ENCODE results near the gene FYTTD1.

Gene FYTTD1

DNA sequence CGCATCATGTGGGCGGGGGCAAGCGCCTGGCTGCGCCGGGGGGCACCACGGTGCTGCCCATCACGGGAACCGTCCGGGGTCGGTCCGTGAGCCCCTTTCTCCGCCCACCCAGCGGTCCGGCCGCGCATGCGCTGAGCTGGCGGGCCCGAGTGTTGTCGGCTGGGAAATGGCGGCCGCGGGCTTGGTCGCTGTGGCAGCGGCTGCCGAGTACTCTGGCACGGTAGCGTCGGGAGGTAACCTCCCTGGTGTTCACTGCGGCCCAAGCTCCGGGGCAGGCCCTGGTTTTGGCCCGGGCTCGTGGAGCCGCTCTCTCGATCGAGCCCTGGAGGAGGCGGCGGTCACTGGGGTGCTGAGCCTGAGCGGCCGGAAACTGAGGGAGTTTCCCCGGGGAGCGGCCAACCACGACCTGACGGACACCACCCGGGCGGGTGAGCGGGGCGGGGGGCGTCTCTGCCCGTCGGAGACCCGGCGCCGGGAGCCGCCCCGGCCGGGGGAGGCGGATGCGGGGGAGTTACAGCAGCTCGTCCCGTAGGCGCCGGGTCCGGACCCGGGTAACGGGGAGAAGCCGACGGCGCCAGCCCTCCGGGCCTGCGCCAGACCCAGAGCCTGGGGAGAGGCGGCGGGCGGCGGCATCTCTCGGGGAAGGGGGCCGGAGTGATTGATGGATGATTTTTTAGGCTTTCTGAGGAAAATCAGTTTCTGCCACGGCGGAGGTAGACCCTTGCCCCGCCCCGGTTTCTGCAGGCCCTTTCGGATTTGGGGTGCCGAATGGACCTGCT, 41.6 kb downstream of the FYTTD1 start, which contains the start of gene LRCH3:
Gene LRCH3, plus strand, starts transcription at position 142 of the 779 bp plus-strand sequence. Its CDS starts 25 bp downstream, at position 167.
- FAIRE-seq (peak; percentile 55), DNase-seq (ENCODE audit: insufficient read length, low spot score) (peak; percentile 98)

DNA sequence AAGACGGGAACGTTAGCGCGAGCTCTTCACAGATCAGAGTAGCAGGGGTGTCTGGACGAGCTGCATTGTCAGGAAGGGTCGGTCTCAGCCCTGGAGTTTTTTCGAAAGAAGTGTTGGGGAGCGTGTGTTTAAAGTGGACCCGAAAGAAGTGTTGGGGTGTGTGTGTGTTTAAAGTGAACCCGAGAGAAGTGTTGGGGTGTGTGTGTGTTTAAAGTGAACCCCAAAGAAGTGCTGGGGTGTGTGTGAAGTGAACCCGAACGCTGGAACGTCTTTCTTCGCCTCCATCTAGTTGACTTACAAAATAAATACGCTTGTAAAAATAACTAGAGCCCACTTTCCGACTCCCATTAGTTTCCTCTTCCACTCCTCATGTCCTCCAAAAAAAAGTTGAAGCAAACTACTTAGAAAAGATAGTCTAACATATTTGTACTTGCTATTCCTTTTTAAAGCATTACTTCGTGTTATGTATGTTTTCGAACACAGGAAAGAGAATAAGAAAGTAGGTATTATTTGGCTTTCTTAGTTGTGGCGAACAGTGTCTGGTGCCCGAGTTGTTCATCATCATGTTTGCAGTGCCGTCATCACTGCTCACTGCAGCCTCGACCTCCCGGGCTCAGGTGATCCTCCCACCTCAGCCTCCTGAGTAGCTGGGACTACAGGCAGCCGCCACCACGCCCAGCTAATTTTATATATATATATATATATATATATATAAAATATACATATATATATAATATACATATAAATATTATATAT, 42.4 kb downstream of the FYTTD1 start:
- FAIRE-seq (no peak), DNase-seq (ENCODE audit: insufficient read length, low spot score) (peak; percentile 31)

DNA sequence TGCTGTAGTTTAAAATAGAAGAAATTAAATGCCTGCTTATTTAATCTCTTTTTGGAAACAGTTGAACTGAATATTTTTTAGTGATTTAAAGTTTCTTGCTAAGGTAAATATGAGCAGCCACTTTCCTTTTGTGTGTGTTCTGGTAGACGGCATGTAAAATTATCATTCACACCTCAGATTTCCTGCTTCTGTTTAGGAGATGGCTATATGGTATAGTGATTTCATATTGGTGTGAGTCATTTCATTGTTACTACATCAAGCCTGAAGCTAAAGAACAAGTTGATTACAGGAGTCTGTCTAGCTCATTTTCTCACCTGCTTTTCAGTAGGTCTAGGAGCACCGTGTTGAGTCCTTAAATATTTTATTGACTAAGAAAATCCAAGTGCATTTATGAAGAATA, 43.6 kb downstream of the FYTTD1 start:
- DNase-seq (ENCODE audit: insufficient read length, low spot score): peak; percentile 31
- FAIRE-seq: no peak

DNA sequence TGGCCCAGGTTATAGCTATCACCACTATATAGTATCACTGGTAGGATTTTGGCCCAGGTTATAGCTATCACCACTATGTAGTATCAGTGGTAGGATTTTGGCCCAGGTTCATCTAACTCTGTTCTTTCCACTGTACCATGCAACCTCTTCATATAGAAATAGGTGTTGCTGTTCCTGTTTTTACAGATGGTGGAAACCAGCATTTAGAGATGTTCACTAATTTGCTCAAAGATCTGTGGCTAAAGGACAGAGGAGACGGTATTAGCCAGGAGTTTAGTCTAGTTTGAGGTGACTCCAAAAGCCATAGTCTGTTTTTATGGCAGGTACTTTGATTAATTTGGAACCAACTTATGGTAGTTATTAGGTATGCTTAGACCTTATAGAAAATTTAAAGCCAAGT, 44.4 kb downstream of the FYTTD1 start:
- no peak for DNase-seq (ENCODE audit: insufficient read length, low spot score)
- FAIRE-seq: no peak

DNA sequence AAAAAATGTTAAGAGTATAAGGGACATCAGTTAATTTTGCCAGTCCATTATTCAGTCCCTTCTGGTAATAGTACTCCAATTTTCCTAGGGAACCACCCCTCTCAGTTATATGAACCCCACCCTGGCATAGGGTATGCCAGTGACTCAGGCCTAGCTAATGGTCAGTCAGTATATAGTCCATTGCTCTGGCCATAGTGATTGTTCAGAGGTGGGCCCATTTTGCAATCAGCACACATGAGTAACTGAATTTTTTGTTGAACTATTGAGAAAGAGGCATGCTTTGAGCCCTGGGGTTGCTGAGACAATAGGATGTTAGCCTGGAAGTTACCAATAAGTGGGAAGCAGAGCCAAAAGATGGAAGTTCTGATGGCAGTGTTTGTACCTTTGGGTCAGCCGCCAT, 45.5 kb downstream of the FYTTD1 start:
- no peak for DNase-seq (ENCODE audit: insufficient read length, low spot score)

DNA sequence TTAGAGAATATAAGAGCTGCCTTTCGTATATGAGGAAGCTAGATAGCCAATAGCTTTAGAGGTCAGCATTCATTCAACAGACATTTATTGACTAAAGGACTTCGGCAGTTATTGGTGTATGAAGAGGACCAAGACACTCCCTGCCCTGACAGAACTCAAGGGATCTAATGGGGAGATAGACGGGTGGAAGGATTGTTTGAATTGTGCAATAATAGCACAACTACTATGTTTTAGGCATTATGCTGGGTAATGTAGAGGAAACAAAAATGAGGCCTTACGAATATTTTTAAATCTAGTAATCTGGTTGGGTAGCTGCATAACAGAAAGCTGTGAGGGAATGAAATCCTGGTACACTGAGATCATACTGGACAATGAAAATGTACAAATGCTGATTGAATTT, 46.4 kb downstream of the FYTTD1 start:
- DNase-seq (ENCODE audit: insufficient read length, low spot score) (no peak), FAIRE-seq (no peak)

More for the DNA sequence above, 45.5 kb downstream of the FYTTD1 start:
- FAIRE-seq: no peak

DNA sequence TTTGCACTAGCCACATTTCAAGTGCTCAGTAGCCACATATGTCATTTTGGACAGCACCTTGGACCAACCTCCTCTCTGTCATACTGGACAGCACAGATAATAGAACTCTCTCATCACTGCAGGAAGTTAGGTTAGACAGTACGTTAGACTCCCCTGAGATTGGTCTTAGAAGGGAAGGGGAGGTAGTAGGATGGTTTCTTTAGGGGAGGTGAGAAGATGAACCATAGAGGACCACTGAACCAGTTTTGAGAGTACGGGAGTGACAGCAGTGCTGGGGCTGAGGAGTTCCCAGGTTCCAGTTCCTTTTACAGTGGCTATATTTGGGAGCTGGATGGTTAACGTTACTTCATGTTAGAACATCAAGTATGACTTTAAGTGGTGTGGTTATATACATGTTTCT, 49.2 kb downstream of the FYTTD1 start:
- FAIRE-seq: no peak
- no peak for DNase-seq (ENCODE audit: insufficient read length, low spot score)

DNA sequence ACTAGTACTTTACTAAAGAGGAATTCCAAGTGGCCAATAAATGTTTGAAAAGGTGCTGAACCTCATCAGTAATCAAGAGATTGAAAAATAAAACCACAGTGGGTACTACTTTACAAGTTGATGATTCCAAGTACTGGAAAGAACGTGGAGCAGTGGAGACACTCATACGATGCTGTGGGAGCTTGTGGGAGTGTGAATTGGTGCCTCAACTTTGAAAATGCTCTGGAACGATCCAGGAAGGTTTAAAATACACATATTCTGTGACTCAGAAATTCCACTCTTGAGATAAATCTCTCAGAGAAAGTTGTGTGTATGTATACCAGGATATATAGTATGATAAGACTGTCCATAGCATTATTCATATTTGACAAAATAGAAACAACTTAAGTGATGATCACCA, 50.7 kb downstream of the FYTTD1 start:
- FAIRE-seq: no peak
- DNase-seq (ENCODE audit: insufficient read length, low spot score): no peak

DNA sequence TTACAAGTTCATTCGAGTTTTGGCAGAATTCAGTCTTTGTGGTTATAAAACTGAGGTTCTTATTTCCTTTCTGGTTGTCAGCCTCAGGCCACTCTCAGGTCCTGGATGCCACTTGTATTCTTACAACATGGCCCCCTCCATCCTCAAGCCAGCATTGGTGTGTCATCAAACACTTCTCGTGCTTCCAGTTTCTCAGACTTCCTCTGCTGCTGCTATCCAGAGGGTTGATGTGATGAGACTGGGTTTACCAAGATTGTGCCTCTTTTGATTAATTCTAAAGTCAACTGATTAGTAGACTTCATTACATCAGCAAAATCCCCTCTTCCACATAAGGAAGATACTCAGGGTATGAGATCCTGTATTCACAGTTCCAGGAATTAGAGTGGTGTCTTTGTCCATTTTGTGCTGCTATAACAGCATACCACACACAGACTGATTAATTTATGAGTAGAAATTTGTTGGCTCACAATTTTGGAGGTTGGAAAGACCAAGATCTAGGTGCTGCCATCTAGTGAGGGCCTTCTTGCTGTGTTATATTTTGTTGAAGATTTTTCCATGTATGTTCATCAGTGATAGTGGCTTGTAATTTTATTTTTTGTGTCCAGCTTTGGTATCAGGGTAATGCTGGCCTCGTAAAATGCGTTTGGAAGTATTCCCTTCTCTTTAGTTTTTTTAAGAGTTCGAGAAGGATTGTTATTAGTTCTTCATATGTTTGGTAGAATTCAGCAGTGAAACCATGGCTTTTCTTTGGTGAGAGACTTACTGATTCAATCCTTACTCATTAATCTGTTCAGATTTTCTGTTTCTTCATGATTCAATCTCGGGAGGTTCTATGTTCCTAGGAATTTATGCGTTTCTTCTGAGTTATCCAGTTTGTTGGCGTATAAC, 52.5 kb downstream of the FYTTD1 start:
- DNase-seq (ENCODE audit: insufficient read length, low spot score): no peak
- FAIRE-seq: no peak

DNA sequence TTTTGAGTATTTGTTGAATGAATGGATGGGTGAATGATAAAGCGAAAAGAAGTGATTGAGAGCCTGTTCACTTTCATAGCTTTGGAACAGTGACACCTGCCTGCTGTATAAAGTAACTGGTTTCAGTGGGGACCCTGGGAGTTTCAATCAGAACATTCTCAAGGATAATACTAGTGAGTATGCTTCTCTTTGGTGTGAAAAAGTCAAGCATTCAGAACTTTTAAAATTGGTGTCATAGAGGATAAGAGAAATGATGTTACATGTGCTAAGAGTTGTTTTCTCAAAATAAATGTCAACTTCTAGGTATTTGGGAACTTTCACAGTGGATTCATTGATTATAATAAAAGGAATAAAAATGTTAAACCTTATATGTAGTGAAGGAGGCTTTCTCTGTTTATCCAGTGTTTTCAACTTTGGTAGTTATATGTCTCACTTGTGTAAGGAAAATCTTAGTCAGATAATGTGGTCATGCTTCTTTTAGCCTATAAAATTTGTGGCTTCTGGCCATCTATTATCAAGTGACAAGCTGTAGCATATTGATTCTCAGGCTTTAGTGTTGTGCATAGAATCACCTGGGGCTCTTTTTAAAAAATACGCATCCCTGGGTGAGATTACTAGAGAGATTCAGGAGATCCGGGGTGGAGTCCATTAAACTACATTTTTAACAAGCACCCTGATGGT, 53.2 kb downstream of the FYTTD1 start:
- DNase-seq (ENCODE audit: insufficient read length, low spot score) (no peak), FAIRE-seq (no peak)

DNA sequence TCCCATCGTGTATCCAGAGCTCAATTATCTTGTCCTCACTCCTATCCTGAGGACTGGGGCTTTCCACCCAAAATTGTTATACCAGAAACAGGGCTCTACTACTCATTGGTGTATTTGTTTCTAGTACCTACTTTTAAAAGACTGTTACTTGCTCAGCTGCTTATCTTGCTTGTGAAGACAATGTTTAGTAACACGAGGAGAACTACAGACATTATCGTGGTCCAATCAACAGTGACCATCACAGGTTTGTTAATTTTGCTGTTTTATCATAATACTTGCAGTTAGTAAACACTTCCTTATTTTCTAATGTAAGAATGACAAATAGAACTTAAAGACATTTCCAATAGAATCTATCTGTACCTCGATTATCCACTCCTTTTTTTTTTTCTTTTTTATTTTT, 54.8 kb downstream of the FYTTD1 start:
- DNase-seq (ENCODE audit: insufficient read length, low spot score): no peak
- FAIRE-seq: no peak

DNA sequence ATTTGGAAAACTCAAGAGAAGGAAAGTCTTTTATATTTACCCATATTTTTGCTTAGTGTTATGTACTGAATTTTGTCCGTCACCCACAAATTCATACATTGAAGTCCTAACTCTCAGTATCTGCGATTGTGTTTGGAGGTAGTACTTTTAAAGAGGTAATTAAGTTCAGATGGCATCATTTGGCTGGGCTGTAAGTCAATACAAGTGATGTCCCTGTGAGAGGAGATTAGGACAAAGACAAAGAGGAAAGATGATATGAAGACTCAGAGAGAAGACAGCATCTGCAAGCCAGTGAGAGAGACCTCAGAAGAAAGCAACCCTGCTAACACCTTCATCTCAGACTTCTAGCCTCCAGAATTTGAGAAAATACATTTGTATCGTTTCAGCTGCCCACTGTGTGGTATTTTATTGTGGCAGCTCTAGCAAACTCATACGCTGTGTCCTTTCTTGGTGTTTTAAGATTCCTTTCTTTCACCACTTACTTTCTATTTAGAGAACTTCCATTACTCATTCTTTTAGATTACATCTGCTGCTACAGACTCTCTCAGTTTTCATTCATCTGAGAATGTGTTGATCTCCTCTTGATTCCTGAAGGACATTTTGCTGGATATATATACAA, 58.4 kb downstream of the FYTTD1 start:
- FAIRE-seq (no peak), DNase-seq (ENCODE audit: insufficient read length, low spot score) (no peak)

DNA sequence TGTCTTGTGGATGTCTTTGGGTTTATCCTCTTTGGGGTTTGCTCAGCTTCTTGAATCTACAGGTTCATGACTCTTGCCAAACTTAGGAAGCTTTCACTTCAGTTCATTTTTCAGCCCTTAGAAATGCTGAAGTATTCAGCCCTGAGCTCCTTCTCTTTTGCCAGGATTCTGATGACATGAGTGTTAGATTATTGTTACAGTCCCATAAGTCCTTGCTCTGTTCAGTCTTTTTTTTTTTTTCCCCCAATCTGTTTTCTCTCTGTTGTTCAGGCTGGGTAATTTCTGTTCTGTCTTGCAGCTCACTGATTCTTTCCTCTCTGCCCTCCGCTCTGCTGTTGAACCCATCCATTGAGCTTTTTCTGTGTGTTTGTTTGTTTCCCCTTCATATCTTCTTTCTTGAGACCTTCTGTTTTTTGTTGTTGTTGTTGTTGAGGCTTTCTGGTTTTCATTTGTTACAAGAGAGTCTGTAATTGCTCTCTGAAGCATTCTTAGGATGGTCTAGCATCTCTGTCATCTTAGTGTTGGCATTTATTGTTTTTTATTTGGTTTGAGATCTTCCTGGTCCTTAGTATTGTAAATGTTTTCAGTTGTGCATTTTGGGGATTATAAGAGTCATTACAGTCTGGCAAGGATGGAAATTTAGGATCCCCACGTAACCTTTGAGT, 59.8 kb downstream of the FYTTD1 start:
- DNase-seq (ENCODE audit: insufficient read length, low spot score) (no peak), FAIRE-seq (no peak)

DNA sequence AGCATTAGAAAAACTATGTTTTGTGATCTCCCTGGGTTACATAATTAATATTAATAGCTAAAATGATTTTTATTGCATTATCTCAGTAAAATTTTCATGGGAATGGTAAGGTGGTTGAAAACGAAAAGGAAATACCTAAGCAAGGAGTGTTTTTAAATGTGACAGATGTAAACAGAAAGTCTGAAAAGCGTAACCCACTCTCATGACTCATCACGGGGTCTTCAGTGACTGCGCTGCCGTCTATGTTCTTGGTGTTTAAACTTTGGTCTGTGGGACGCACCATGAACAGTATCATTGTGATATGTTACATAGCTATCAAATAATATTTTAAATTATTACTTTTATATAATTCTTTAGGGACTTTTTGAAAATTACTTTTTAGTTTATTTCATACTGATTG, 61.2 kb downstream of the FYTTD1 start:
- FAIRE-seq: no peak
- no peak for DNase-seq (ENCODE audit: insufficient read length, low spot score)

DNA sequence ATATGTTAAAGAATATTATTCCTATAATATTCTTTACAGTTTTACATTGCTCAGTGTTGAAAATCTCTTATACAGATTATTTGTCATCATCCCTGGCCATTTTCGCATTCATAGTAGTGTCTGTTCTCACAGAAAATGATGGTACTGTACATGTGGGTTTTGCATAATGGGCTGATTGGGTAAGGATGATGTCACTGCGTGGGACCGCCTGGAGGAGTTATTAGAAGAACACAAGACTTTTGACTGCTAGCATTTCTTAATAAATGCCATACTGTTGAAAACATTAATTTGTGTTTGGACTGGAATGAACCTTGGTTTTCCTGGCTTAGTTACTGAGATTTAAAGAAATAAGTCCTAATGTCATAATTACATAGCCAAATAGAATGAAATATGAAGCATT, 61.7 kb downstream of the FYTTD1 start:
- DNase-seq (ENCODE audit: insufficient read length, low spot score) (no peak), FAIRE-seq (no peak)

DNA sequence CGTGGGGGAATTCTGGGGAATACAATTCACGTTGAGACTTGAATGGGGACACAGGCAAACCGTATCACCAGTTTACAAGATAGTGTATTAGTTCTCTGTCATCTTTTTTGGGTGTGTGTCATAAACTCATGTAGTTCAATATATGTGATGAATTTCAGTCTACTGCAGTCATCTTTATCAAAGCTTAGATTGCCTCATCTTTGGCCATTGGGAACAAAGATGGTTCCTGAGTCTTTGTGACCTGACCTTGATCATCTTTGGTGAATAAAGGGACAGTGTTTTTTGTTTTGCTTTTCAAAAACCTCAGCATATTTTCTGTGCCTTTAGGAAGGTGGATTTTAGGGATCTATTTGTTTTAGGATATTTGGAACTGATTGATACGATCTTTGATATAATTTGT, 64.7 kb downstream of the FYTTD1 start:
- FAIRE-seq: no peak
- DNase-seq (ENCODE audit: insufficient read length, low spot score): no peak

DNA sequence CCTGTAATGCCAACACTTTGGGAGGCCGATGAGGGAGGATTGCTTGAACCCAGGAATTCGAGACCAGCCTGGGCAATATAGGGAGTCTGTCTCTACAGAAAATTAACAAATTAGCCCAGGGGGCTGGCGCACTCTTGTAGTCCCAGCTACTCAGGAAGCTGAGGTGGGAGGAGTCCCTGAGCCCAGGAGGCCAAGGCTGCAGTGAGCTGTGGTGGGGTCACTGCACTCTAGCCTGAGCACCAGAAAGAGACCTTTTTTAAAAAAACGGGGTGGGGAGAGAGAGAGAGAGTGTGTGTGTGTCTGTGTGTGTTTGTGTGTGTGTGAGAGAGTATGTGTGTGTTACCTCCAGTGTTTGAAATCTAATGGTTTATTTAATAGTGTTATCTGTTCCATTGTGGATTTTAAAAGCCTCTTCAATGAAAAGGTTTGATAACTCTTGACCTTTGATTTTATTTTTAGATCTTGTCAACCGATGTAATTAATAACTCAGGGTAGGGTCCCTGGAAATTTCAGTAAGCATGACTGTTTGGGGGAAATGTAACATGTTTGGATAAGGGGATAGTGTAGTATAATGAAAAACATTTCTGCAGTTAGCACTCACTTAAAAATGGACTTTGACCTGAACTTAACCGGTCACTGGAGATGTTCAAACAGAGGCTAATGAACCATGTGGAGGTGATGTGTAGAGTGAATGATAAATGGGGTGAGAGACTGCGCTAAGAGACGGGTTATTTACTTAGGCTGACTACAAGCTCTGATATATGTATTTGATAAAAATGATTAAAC, 71.1 kb downstream of the FYTTD1 start:
- no peak for FAIRE-seq
- DNase-seq (ENCODE audit: insufficient read length, low spot score): no peak

DNA sequence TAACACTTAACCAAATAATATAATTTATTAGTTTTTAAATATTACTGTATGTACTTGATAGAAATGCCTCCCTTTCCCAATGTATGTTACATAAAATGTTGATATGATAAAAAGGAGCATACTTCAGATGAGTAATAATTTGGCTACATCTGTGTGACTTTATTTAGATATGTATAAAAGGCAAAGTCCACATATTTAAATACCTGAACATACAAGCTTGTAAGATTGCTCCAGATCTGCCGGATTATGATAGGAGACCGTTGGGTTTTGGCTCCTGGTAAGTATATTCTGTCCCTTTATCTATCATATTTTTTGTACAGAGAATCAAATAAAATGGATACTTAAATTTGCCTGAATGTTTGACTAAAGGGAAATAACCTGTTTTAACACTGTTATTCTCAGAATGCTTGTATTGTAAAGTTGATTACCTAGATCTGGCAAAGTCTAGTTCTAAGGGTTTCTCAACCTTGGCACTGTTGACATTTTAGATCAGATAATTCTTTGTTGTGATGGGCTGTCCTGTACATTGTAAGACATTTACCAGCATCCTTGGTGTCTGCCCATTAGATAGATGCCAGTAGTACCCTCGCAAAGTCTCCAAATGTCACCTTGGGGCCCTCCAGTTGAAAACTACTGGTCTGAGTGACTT, 79.8 kb downstream of the FYTTD1 start:
- no peak for FAIRE-seq
- no peak for DNase-seq (ENCODE audit: insufficient read length, low spot score)

Data from HTR-8/SVneo (cell line).